NCI-H1694 (cell line): ENCODE data around the gene STPG1.

ENCODE experiments used
- DNase-seq: peaks from one replicate; lab custom pipeline; 2025; lab: John Stamatoyannopoulos, UW

The STPG1 gene

GRCh38 chr1:24392982-24393650 is 20.5 kb downstream of the STPG1 start:
- no peak for DNase-seq

- no peak for DNase-seq
These were observed 21.0 kb downstream of the STPG1 start for GRCh38 chr1:24392604-24392946.

- DNase-seq: peak; percentile 71
These were observed 21.5 kb downstream of the STPG1 start for GRCh38 chr1:24391882-24392603.

GRCh38 chr1:24390924-24391782 is 22.4 kb downstream of the STPG1 start:
- DNase-seq: peak; percentile 51

GRCh38 chr1:24389231-24389678 is 24.3 kb downstream of the STPG1 start:
- no peak for DNase-seq

- DNase-seq: no peak
These were observed 25.2 kb downstream of the STPG1 start for GRCh38 chr1:24388331-24388885.

- DNase-seq: no peak
These were observed 25.9 kb downstream of the STPG1 start for GRCh38 chr1:24387636-24388175.

GRCh38 chr1:24386931-24387330 is 26.7 kb downstream of the STPG1 start:
- no peak for DNase-seq

GRCh38 chr1:24386241-24386640 is 27.3 kb downstream of the STPG1 start:
- DNase-seq: no peak

GRCh38 chr1:24385160-24385940 is 28.2 kb downstream of the STPG1 start:
- DNase-seq: peak; percentile 9

- DNase-seq: no peak
These were observed 29.1 kb downstream of the STPG1 start for GRCh38 chr1:24384251-24385090.

- no peak for DNase-seq
These were observed 30.1 kb downstream of the STPG1 start for GRCh38 chr1:24383381-24383940.

GRCh38 chr1:24382165-24382577 is 31.4 kb downstream of the STPG1 start:
- no peak for DNase-seq

- no peak for DNase-seq
These were observed 32.3 kb downstream of the STPG1 start for GRCh38 chr1:24381256-24381655.

- DNase-seq: no peak
These were observed 33.1 kb downstream of the STPG1 start for GRCh38 chr1:24380508-24380907.

GRCh38 chr1:24379733-24380315 is 33.8 kb downstream of the STPG1 start:
- no peak for DNase-seq

- DNase-seq: peak; percentile 16
These were observed 38.4 kb downstream of the STPG1 start for GRCh38 chr1:24374891-24375786.

GRCh38 chr1:24373710-24374109 is 39.9 kb downstream of the STPG1 start:
- no peak for DNase-seq

GRCh38 chr1:24373044-24373443 is 40.5 kb downstream of the STPG1 start:
- DNase-seq: no peak
